Measurements from ENCODE around the gene MYOZ2.

MYOZ2 gene

DNA sequence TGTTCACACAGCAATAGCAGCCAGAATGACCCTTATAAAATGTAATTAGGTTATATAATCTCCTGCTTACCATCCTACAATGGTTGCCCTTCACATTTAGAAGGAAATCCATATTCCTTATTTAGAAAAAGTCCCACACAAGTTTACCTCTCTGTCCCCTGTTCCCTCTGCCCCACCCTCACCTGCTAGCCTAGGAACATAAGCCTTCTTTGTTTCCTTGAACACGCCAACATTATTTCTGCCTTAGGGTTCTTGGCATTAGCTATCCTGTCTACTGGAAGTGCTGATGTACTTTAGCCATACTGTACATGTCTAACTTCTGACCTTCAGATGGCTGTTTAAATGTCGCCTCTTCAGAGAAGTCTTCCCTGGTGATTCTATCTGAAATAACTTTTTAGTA lies 48.5 kb downstream of the MYOZ2 start:
- no peak overlapping the region for H3K4me3 ChIP-seq (ENCODE audit: low read depth, low read length)

GRCh38 chr4:119189638-119190037 lies 54.0 kb downstream of the MYOZ2 start:
- TF ChIP-seq, protein P1, sequence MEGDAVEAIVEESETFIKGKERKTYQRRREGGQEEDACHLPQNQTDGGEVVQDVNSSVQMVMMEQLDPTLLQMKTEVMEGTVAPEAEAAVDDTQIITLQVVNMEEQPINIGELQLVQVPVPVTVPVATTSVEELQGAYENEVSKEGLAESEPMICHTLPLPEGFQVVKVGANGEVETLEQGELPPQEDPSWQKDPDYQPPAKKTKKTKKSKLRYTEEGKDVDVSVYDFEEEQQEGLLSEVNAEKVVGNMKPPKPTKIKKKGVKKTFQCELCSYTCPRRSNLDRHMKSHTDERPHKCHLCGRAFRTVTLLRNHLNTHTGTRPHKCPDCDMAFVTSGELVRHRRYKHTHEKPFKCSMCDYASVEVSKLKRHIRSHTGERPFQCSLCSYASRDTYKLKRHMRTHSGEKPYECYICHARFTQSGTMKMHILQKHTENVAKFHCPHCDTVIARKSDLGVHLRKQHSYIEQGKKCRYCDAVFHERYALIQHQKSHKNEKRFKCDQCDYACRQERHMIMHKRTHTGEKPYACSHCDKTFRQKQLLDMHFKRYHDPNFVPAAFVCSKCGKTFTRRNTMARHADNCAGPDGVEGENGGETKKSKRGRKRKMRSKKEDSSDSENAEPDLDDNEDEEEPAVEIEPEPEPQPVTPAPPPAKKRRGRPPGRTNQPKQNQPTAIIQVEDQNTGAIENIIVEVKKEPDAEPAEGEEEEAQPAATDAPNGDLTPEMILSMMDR (IDR thresholded peaks at IDR 0.05; ENCODE audit: control insufficient read depth, extremely low read depth, insufficient read depth), result no peak
- no peak overlapping the region for H3K4me3 ChIP-seq (ENCODE audit: low read depth, low read length)
- no peak for DNase-seq (ENCODE audit: low read depth)

More for the DNA sequence above, 48.5 kb downstream of the MYOZ2 start:
- TF ChIP-seq, protein P1 (IDR thresholded peaks at IDR 0.05; ENCODE audit: control insufficient read depth, extremely low read depth, insufficient read depth), result no peak
- no peak for DNase-seq (ENCODE audit: low read depth)

DNA sequence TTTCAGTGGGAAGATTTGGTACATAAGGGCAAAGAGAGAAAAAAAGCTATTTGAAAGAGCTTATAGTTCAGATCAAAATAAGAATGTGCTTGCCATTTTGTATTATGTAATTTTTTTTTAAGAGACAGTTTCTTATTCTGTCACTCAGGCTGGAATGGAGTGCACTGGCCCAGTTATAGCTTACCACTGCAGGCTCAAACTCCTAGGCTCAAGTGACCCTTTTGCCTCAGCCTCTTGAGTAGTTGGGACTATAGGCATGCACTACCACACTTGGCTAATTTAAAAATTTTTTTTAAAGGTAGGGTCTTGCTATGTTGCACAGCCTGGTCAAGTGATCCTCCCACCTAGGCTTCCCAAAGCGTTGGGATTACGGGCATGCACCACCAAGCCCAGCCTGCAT lies 54.7 kb downstream of the MYOZ2 start:
- no peak overlapping the region for H3K4me3 ChIP-seq (ENCODE audit: low read depth, low read length)
- DNase-seq (ENCODE audit: low read depth), result no peak
- TF ChIP-seq, protein P1 (IDR thresholded peaks at IDR 0.05; ENCODE audit: control insufficient read depth, extremely low read depth, insufficient read depth), result no peak

GRCh38 chr4:119191505-119191904 lies 55.9 kb downstream of the MYOZ2 start:
- TF ChIP-seq, protein P1 (IDR thresholded peaks at IDR 0.05; ENCODE audit: control insufficient read depth, extremely low read depth, insufficient read depth), result no peak
- no peak overlapping the region for H3K4me3 ChIP-seq (ENCODE audit: low read depth, low read length)
- DNase-seq (ENCODE audit: low read depth), result no peak

DNA sequence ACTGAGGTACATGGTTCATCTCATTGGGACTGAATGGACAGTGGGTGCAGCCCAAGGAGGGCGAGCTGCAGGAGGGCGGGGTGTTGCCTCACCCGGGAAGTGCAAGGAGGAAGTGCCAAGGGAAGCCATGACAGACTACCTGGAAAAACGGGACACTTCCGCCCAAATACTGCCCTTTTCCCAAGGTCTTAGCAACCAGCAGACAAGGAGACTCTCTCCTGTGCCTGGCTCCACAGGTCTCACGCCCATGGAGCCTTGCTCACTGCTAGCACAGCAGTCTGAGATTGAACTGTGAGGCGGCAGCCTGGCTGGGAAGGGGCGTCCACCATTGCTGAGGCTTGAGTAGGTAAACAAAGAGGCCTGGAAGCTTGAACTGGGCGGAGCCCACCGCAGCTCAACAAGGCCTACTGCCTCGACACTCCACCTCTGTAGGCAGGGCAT lies 62.2 kb downstream of the MYOZ2 start:
- H3K4me3 ChIP-seq (ENCODE audit: low read depth, low read length), result no peak overlapping the region
- TF ChIP-seq, protein P1 (IDR thresholded peaks at IDR 0.05; ENCODE audit: control insufficient read depth, extremely low read depth, insufficient read depth), result no peak
- no peak for DNase-seq (ENCODE audit: low read depth)

DNA sequence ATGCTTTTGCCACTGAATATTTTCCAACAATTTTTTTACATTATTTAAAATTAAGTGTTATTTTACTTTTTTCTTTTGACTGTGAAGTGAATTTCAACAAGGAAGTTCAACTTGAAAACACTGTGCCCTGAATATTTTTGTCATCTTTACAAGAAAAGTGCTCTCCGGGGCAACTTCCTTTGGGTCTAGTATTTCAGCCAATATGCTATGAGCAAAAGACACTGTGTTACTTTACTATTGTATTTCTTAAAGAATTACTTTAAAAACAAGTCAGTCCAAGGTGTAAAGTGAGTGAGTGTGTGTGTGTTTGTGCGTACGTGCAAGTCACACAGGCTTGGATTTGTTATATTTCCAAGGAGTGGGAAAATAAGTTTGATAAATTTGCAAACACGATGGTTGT lies 69.3 kb downstream of the MYOZ2 start:
- TF ChIP-seq, protein P1 (IDR thresholded peaks at IDR 0.05; ENCODE audit: control insufficient read depth, extremely low read depth, insufficient read depth), result no peak

DNA sequence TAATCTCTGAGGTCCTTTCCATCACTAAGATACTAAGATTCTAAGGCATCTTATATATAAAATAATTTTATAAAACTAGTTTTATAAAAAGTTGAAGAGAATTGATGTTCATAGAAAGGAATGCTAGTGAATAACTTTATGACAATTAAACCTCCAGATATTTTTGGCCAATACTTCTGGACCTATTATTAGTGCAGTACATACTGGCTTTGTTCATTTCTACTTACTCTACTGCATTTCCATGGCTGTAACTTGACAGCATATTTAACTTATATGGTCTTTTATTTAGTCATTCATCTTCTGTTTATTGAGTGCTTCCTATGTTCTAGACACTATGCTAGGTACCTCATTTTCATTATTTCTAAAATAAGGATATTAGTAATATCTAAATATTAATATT lies 70.1 kb downstream of the MYOZ2 start:
- DNase-seq (ENCODE audit: low read depth), result no peak
- TF ChIP-seq, protein P1 (IDR thresholded peaks at IDR 0.05; ENCODE audit: control insufficient read depth, extremely low read depth, insufficient read depth), result no peak
- H3K4me3 ChIP-seq (ENCODE audit: low read depth, low read length), result no peak overlapping the region

More for the DNA sequence above, 69.3 kb downstream of the MYOZ2 start:
- DNase-seq (ENCODE audit: low read depth), result no peak
- no peak overlapping the region for H3K4me3 ChIP-seq (ENCODE audit: low read depth, low read length)

All from LNCaP clone FGC (cell line).